GM12801 (cell line): Measurements from ENCODE around the gene PIGU.

ENCODE experiments used
- CTCF ChIP-seq: IDR thresholded peaks from one replicate; pipeline ENCODE4 v1.5.1; 2011; ENCODE audit warnings: control low read depth; ENCODE audit not compliant: insufficient read length; ENCODE audit errors: extremely low read depth

PIGU gene

DNA sequence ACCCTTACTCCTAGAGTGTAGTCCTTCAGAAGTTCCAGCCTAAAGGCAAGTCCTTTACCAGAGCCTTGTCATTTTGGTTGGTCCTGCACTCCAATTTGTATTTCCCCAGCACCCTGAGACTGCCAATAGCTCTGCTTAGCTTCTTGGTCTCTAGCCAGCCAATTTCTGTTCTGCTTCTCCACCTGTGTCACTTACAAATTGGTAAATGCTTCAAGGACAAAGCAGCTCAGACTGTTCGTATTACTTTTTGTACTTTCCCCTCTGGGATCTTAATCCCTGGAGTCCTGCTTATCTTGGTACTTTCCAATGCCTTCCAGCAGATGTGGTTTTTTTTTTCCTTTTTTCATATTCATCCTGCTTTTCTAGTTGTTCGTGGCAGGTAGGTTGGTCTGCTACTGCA, 25.7 kb downstream of the PIGU start:
- no peak for TF ChIP-seq CTCF

- no peak for TF ChIP-seq CTCF
Observed at GRCh38 chr20:34647737-34648136, 29.2 kb downstream of the PIGU start.

DNA sequence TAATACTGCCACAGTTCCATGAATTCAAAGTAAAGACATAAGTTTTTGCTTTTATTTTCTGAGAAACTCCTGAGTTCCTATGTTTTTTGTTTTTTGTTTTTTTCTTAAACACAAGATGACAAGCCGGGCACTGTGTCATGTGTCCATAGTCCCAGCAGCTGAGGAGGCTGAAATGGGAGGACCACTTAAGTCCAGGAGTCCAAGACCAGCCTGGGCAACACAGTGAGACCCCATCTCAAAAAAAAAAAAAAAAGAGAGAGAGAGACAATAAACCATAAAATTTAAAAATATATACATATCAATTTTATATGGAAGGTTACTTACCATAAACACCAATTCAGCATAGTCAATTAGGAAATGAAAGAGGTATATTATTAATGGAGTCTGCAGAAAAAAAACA, 31.9 kb downstream of the PIGU start:
- TF ChIP-seq CTCF: no peak

GRCh38 chr20:34644345-34644744, 32.5 kb downstream of the PIGU start:
- TF ChIP-seq CTCF: no peak

DNA sequence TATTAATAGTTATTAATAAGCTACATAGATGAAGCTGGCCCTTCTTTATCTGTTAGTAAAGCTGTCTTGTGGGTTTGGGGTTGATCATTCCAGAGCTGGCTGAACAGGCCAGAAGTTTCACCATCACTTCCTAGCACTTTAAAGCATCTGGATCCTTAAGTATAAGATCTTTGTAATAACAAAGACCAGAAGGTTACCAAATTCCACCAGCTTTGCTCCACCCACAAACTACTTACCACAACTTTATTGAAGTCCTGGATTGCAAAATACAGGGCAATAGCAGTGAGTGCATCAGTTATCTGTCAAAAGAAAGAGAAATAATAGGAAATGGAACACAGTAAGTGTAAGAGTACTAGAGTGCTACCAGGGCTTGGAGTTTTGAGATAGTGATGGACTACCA, 33.0 kb downstream of the PIGU start:
- TF ChIP-seq CTCF: no peak

- TF ChIP-seq CTCF: no peak
Observed at GRCh38 chr20:34642009-34642408, 34.9 kb downstream of the PIGU start.

DNA sequence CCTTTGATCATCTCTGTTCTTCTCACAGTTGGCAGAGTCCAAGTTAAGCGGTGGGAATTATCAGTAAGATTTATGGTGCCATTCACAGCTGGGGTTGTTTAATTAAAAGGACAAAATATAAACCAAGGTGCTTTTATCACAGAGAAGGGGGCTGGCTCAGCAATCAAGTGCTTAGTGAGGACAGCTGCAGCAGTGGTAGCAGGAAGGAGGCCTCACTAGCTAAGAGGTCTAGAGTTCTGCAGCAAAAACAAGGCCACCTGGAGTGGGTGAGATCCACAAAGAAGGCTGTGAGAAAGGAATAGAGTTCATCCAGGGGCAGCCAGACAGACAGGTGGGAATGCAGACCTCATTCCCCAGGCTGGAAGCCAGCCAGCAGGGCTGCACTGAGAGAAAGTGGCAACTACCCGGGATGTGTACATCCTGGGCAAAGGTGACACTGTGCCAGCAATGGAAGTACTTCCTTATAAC, 37.1 kb downstream of the PIGU start:
- no peak for TF ChIP-seq CTCF

GRCh38 chr20:34638532-34638931, 38.4 kb downstream of the PIGU start:
- no peak for TF ChIP-seq CTCF
